HG03520 (cell line): ENCODE data around the gene DNHD1.

Experiments
- ATAC-seq: cut with Tn5 transposase; IDR thresholded peaks from one replicate; pipeline ENCODE4 v1.9.1; 2021; ENCODE audit warnings: mild to moderate bottlenecking, moderate library complexity; ENCODE audit not compliant: unreplicated experiment

Gene DNHD1, protein sequence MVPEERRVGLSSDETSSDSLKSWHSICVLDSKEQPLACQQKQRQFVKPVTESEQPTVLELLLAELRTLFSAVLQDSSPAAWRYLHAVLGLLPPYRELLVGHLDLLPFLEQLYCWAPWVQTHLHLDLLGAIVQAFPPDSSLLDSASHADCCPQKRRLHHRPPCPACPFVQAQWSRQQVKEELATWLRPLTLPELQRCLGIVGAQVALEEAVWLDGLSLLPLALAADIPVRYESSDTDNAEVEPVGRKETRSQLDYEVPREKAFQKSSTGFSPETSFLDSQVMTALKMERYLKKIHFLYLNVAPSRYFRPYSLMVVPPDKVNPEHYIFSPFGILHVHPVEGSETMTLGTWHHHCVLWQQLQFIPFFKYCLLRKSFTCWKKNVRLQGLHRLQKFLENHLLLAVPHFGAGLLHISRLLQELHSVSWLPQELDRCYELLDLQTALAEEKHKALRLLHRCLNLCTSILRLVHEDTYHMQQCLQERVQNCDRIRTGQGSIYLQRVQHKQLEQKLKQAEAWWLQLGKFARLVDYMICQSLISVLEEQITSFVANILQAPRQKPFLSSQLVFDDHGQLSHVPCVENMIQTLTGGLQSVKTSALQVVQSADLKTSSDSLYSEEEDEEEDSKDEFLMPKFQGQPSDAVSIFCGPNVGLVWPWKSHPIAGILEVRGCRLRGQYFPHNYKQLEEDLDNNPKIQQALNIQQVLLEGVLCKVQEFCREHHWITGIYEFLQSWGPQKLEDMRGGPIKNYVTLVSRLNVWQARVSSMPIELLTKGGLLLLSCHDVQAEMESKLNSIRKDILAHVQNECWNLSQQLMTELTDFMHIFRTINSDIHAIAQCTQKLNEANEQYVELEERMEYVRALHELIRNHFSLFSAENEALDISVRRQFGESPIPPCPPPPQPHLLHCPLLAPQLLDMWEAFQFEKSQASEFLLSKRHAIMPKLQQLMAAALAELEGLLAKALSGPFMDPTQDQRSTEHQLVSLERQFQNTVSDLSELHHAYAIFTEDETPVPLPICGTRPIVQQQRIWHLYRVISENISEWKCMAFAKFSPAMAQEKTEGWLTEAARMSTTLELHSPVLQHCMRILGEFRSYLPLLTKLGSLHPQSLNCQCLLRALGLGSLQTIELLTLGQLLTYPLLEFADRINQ (N-terminal part only)

GRCh38 chr11:6497069-6497839 is at the start of gene DNHD1:
Gene DNHD1, plus strand, starts transcription at chr11:6497280. Its CDS starts 936 bp downstream, at chr11:6498216.
- no peak for ATAC-seq

DNA sequence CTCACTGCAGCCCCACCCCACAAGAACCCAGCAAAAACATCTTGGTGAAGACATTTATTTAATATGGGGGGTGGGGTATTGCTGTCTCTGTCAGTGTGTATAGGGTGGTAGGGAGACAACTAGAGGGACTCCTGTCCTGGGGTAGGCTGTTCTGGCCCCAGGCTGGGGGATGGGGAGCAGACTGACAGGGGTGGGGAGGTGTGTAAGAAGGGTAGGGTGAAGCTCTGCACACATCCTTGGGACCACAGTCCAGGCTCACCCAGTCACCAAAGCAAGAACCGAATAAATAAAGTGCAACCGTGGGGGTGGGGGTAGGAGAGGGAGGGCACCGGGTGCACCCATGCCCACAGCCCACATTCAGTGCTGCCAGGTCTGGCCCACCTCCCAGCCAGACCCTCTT is 48.5 kb upstream of the DNHD1 start:
- no peak for ATAC-seq

- ATAC-seq, result no peak
These were observed 44.9 kb upstream of the DNHD1 start for GRCh38 chr11:6452219-6452618.

- no peak for ATAC-seq
These were observed 43.9 kb upstream of the DNHD1 start for GRCh38 chr11:6453152-6453551.

DNA sequence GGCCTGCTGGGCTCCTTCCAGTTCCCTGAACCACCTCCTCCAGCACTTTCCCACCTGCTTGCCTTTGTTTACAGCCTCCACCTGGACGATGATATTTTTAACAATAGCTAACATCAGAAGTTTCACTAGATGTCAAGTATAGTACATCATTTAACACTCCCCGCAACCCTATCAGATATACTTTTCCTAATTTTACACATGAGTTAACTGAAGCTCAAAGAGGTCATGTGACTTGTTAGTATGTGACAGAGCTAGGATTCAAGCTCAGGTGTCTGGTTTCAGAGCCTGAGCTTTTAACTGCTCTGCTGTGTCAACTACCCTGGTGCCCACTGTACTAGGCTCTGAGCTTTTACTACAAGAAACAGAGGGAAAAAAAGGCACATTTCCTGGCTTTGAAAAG is 42.0 kb upstream of the DNHD1 start:
- ATAC-seq, result no peak

DNA sequence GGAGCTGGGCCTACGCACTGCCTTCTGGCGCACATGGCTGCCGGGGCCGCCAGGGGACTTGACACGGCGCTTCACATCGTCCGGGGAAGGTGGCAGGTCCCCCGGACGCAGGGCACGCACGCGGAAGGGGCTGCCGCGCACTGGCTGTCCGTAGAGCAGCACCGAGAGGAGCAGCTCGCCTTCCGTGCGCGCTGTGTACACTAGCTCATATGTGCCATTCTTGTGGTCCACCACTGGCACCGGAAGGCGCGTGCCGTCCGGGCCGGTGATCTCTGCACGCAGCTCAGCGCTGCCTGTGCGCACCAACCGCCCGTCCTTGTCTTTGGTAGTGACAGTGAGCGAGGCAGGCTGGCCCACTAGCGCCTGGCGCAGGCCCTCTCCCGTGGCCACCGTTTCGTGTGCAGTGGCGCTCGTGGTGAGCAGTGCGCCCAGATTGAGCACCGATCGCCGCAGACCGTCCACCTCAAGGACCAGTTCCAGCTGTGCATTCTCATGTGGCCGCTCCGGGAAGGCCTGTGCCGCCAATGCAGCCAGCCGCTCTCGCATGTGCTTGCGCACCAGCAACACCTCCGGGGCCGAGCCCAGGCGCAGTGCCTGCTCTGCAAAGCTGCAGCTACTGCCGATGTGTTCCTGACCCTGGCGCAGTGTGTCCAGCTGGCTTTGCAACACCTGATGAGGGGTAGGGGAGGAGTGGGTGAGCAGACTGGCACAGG is 40.6 kb upstream of the DNHD1 start:
- no peak for ATAC-seq

GRCh38 chr11:6457581-6458320 is 39.3 kb upstream of the DNHD1 start:
- no peak for ATAC-seq

DNA sequence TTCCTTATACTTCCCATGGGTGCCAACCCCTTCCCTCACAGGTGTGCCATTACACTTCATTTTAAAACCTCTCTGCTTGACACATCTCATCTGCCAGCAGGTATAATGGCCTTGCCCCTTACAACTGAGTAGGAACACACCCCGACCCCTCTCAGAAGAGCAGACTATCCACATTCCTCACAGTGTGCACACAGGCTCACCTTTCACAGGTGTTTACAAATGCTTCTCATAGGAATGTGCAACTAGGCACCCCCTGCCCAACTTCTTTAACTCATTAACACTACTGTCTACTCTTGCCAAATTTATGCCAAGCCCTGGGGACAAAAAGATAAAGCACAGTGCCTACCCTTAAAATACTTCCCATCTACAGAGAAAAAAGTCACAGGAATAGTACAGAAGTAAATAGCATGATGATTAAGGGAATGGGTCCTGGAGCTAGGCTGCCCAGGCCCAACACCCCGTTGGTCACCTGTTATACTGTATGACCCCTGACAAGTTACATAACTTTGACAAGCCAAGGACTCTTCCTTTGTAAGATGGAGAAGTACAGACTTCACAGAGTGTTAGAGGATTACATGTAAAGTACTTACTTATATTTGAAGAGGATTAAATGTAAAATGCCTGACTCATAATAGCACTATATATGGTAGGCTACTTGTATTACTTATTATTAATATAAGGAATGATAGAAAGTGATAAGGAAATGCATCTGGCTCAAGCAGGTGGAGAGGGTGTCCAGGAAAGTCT is 38.6 kb upstream of the DNHD1 start:
- no peak for ATAC-seq

GRCh38 chr11:6459099-6459450 is 38.0 kb upstream of the DNHD1 start:
- no peak for ATAC-seq

- ATAC-seq, result no peak
These were observed 28.2 kb upstream of the DNHD1 start for GRCh38 chr11:6468712-6469495.

GRCh38 chr11:6469599-6469998 is 27.5 kb upstream of the DNHD1 start:
- ATAC-seq, result no peak

DNA sequence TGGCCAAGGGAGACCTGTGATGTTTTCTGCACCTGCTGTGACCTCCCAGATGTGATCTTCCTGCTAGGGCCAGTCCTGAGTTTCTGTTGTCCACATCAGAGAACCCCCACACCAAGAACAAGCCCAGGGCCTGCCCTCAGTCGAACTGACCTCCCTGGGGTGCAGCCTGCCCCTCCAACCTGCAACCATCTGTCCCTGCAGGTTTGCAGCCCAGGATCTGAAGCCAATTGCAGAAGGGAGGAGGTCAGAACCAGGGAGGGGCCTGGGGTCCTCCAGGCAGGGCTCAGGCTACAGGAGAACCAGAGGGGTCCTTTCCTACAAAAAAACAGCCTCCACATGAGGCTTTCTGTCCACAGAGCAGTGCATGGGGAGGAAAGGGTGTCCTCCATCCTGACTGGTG is 24.1 kb upstream of the DNHD1 start:
- ATAC-seq, result no peak

GRCh38 chr11:6473451-6474412 is 23.3 kb upstream of the DNHD1 start, which contains the start of gene TRIM3:
Gene TRIM3, minus strand, starts transcription at chr11:6473941. Its CDS starts 8,246 bp downstream, at chr11:6465695.
- ATAC-seq, result peak; percentile 51

GRCh38 chr11:6474413-6474792 is 22.7 kb upstream of the DNHD1 start:
- no peak for ATAC-seq

- no peak for ATAC-seq
These were observed 22.1 kb upstream of the DNHD1 start for GRCh38 chr11:6474806-6475500.

DNA sequence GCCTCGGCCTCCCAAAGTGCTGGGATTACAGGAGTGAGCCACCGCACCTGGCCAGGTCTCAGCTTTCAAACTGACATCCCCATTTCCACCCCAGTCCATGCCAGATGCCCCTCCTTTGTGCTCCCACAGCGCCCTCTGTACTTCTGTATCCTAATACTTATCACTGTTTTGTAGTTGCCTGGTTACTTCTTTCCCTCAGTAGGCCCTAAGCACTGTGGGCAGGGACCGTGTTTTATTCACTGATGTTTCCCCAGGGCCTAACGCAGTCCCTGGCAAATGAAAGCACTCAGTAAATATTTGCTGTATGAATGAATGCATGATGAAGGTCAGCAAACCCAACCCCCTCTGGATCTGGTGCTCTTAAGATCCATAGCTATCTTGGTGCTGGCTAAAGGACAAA is 21.1 kb upstream of the DNHD1 start:
- ATAC-seq, result no peak
